PC-3 (cell line): ENCODE measurements around the gene TST. TPM values are rescaled to one million over a fixed set of nuclear protein-coding genes. Genes with fewer than 3 reads are reported as not detected.

Experiments used
- ATAC-seq: fragments of 200-7000 bp; cut with Tn5 transposase; 2 replicates; pipeline ENCODE4 v1.9.1; 2020; ENCODE audit warnings: mild to moderate bottlenecking, moderate library complexity
- BruUV-seq: library from RNA; stranded (reverse); fragments of 400-500 nt; replicated peaks from 2 replicates; lab custom pipeline; 2021; lab: Mats Ljungman, UMichigan
- CTCF ChIA-PET: fragments of 300-600 bp; sonication (Branson Sonifier 250); formaldehyde crosslinking; loops from one replicate; lab custom pipeline; 2022; ENCODE audit warnings: antibody characterized with exemption; lab: Charles Lee
- POLR2A ChIA-PET: fragments of 300-600 bp; sonication (Branson Sonifier 250); formaldehyde crosslinking; loops from one replicate; lab custom pipeline; 2022; ENCODE audit warnings: antibody characterized with exemption; ENCODE audit not compliant: unreplicated experiment; lab: Charles Lee
- DNase-seq: peaks from one replicate; pipeline ENCODE4 v3.0.0-alpha.2; 2015
- H2AFZ ChIP-seq: fragments of 300-600 bp; sonication (generic); 2 replicates; pipeline ENCODE4 v1.6.0; 2016; ENCODE audit warnings: antibody characterized with exemption, low read length
- H3F3A ChIP-seq: fragments of 300-600 bp; sonication (generic); one replicate; pipeline ENCODE4 v1.6.0; 2017; ENCODE audit warnings: antibody characterized with exemption, low read length, control low read depth, mild to moderate bottlenecking; ENCODE audit not compliant: unreplicated experiment
- H3K27ac ChIP-seq: fragments of 300-600 bp; sonication (generic); 2 replicates; pipeline ENCODE4 v1.5.1; 2016; ENCODE audit warnings: mild to moderate bottlenecking, low read length
- H3K27me3 ChIP-seq: fragments of 300-600 bp; sonication (generic); 2 replicates; pipeline ENCODE4 v1.6.1; 2016; ENCODE audit warnings: low read length, mixed read lengths
- H3K36me3 ChIP-seq: fragments of 300-600 bp; sonication (generic); 2 replicates; pipeline ENCODE4 v1.6.1; 2016; ENCODE audit warnings: low read depth, mixed run types, low read length, mixed read lengths
- H3K4me1 ChIP-seq: fragments of 300-600 bp; sonication (generic); 2 replicates; pipeline ENCODE4 v1.5.1; 2016; ENCODE audit warnings: low read length; ENCODE audit not compliant: insufficient read depth
- H3K4me2 ChIP-seq: fragments of 300-600 bp; sonication (generic); 2 replicates; pipeline ENCODE4 v1.6.0; 2016; ENCODE audit warnings: low read length
- H3K4me3 ChIP-seq: fragments of 300-600 bp; sonication (generic); 2 replicates; pipeline ENCODE4 v1.5.1; 2016; ENCODE audit warnings: mild to moderate bottlenecking, low read length, mixed read lengths
- H3K79me2 ChIP-seq: fragments of 300-600 bp; sonication (generic); 2 replicates; pipeline ENCODE4 v1.6.1; 2017; ENCODE audit warnings: low read length, mixed read lengths
- H3K9ac ChIP-seq: fragments of 300-600 bp; sonication (generic); 2 replicates; pipeline ENCODE4 v1.6.0; 2016; ENCODE audit warnings: mild to moderate bottlenecking, low read length
- H3K9me2 ChIP-seq: fragments of 300-600 bp; sonication (generic); replicated peaks from 2 replicates; pipeline ENCODE4 v1.6.1; 2016; ENCODE audit warnings: mixed run types, low read length, mixed read lengths
- H3K9me3 ChIP-seq: fragments of 300-600 bp; sonication (generic); 2 replicates; pipeline ENCODE4 v1.6.1; 2016; ENCODE audit warnings: low read length, mixed read lengths
- H4K20me1 ChIP-seq: fragments of 300-600 bp; sonication (generic); 2 replicates; pipeline ENCODE4 v1.6.1; 2016; ENCODE audit warnings: low read length, mixed read lengths
- EZH2 ChIP-seq: fragments of 300-600 bp; sonication (generic); IDR thresholded peaks from one replicate; pipeline ENCODE4 v1.6.1; 2017; ENCODE audit warnings: antibody characterized with exemption, mild to moderate bottlenecking, low read length; ENCODE audit not compliant: unreplicated experiment
- EZH2phosphoT487 ChIP-seq: fragments of 300-600 bp; sonication (generic); IDR thresholded peaks from 2 replicates; pipeline ENCODE4 v1.6.1; 2018; ENCODE audit warnings: mild to moderate bottlenecking, antibody characterized with exemption, low read length, borderline replicate concordance
- intact Hi-C: fragments of 100-400 bp; cut with micrococcal nuclease; formaldehyde crosslinking; loops from 2 replicates; pipeline ENCODE4 v1.9.0; 2023
- total RNA-seq: library from RNA; depleted of rRNA; stranded (reverse); fragments of >200 nt; gene quantifications from 2 replicates; pipeline ENCODE4 v1.2.3, GENCODE V29; 2014
- TF ChIP-seq, protein P1 (sequence below): fragments of 300-600 bp; sonication (generic); conservative IDR thresholded peaks from 2 replicates; pipeline ENCODE4 v1.5.1; 2017; ENCODE audit warnings: antibody characterized with exemption, low read depth, mild to moderate bottlenecking, low read length

Gene TST
- total RNA-seq, 1 experiment from 2014 or later: 35.9 TPM

DNA sequence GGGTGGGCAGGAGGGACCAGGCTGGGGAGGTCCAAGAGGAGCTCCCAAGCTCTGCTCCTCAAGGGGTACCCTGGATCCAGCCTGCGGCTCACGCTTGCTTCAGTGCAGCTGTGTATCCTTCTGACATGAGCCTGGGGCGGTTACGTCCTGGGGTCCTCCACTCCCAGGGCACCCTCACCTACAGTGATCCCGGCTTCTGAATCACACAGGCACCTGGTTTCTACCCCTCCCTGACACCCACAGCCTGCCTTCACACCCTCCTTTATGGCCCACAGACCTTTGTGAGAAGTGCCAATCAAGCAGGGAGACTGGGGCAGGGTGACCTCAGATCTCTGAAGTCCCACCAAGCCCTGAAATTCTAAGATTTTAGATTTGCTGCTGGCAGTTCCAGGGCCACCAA is 1.8 kb upstream of the TST start:
- Histone ChIP-seq H3F3A (no peaks in the 10 kb centered on the region), H3K27ac (no peak overlapping the region), H3K27me3 (no peaks in the 10 kb centered on the region), H3K4me2 (no peak overlapping the region), H3K36me3 (no peaks in the 10 kb centered on the region), H3K9me2 (no peaks in the 10 kb centered on the region), H3K4me1 (peaks cover 7% of the 10 kb centered on the region; the same call in 1 of the 2 replicates), H4K20me1 (no peaks in the 10 kb centered on the region), H3K9me3 (no peaks in the 10 kb centered on the region), H2AFZ (no peak overlapping the region), H3K9ac (no peak overlapping the region), H3K79me2 (peaks cover 28% of the 10 kb centered on the region), H3K4me3 (no peak overlapping the region)
- BruUV-seq: no TSS peak
- TF ChIP-seq, protein P1, sequence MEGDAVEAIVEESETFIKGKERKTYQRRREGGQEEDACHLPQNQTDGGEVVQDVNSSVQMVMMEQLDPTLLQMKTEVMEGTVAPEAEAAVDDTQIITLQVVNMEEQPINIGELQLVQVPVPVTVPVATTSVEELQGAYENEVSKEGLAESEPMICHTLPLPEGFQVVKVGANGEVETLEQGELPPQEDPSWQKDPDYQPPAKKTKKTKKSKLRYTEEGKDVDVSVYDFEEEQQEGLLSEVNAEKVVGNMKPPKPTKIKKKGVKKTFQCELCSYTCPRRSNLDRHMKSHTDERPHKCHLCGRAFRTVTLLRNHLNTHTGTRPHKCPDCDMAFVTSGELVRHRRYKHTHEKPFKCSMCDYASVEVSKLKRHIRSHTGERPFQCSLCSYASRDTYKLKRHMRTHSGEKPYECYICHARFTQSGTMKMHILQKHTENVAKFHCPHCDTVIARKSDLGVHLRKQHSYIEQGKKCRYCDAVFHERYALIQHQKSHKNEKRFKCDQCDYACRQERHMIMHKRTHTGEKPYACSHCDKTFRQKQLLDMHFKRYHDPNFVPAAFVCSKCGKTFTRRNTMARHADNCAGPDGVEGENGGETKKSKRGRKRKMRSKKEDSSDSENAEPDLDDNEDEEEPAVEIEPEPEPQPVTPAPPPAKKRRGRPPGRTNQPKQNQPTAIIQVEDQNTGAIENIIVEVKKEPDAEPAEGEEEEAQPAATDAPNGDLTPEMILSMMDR: no peak
- TF ChIP-seq EZH2phosphoT487 (no peak), EZH2 (no peak)
- no peak for ATAC-seq
- CTCF ChIA-PET: no interaction called here
- intact Hi-C loops: no loop called here
- POLR2A ChIA-PET: no interaction called here
- no peak for DNase-seq

DNA sequence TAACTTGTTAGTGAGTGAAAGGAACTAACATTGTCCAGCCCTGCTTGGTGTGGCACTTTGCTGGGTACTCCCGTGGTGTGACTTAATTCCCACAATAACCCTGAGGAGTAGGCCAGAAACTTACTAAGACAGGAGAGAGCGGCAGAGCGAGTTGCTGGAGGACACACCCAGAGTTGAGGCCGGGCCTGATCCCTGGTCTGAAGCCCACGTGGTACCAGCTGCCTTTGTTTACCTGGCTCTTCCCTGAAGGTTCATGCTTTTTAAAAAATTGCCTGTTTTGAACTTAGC is 889 bp upstream of the TST start:
- POLR2A ChIA-PET: no interaction called here
- H3K9me2 ChIP-seq: no peaks in the 10 kb centered on the region
- H3K4me3 ChIP-seq: peak overlapping the region; percentile 90
- DNase-seq (peak; percentile 41), ATAC-seq (peak; percentile 48)
- peaks cover 28% of the 10 kb centered on the region for H3K79me2 ChIP-seq
- intact Hi-C loops: no loop called here
- H4K20me1 ChIP-seq: no peaks in the 10 kb centered on the region
- H3K4me2 ChIP-seq: peak overlapping the region; percentile 91
- no peaks in the 10 kb centered on the region for H3K9me3 ChIP-seq
- peak overlapping the region; percentile 94 for H2AFZ ChIP-seq
- H3K4me1 ChIP-seq: peaks cover 7% of the 10 kb centered on the region; the same call in 1 of the 2 replicates
- CTCF ChIA-PET: no interaction called here
- TSS peak; percentile 73 for BruUV-seq
- no peaks in the 10 kb centered on the region for H3K27me3 ChIP-seq
- no peaks in the 10 kb centered on the region for H3F3A ChIP-seq
- no peak overlapping the region for H3K27ac ChIP-seq
- H3K9ac ChIP-seq: peak overlapping the region; percentile 71
- no peak for TF ChIP-seq EZH2
- no peaks in the 10 kb centered on the region for H3K36me3 ChIP-seq

DNA sequence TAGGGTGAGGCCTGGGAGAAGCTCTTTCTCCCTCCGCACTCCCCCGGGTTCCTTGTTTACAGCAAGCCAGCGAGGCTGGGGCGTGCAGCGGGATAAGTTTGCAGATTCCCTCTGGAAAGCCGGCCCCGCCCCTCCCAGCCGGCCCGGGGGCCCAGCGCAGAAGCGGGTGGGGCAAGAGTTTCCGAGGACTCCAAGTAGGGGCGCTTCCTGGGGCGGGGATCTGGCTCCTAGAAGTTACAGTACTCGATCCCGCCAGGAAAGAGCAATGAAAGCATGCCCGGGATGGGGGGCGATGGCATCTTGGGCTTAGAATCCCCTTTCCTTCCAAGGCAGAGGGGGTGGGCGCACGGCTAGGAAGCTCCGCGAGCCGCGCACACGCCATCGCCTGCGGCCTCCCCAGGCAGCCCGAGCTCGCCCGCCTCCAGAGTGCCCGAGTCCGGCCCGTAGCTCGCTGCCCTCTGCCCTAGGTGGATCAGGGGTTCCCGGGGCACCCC is 385 bp downstream of the TST start:
- H3K9me3 ChIP-seq: no peaks in the 10 kb centered on the region
- DNase-seq (peak; percentile 32), ATAC-seq (peak; percentile 44)
- peak overlapping the region; percentile 59; the same call in 1 of the 2 replicates for H2AFZ ChIP-seq
- no peak overlapping the region for H3K27ac ChIP-seq
- peaks cover 28% of the 10 kb centered on the region for H3K79me2 ChIP-seq
- TSS peak; percentile 45 for BruUV-seq
- intact Hi-C loops: no loop called here
- no peaks in the 10 kb centered on the region for H3K9me2 ChIP-seq
- H3K27me3 ChIP-seq: no peaks in the 10 kb centered on the region
- H3K4me3 ChIP-seq: peak overlapping the region; percentile 83
- TF ChIP-seq EZH2phosphoT487: no peak
- no peak for TF ChIP-seq EZH2
- TF ChIP-seq, protein P1: no peak
- peak overlapping the region; percentile 73 for H3K9ac ChIP-seq
- CTCF ChIA-PET: no interaction called here
- H4K20me1 ChIP-seq: no peaks in the 10 kb centered on the region
- no peaks in the 10 kb centered on the region for H3F3A ChIP-seq
- H3K36me3 ChIP-seq: no peaks in the 10 kb centered on the region
- peaks cover 7% of the 10 kb centered on the region; the same call in 1 of the 2 replicates for H3K4me1 ChIP-seq
- POLR2A ChIA-PET: interaction anchor here (0.6 kb wide), 1 partner anchor 32 kb away, joined by 3 read pairs; the partner anchor contains the start of gene KCTD17
- H3K4me2 ChIP-seq: peak overlapping the region; percentile 83
